Measurements from ENCODE around the gene CYGB.

DNA sequence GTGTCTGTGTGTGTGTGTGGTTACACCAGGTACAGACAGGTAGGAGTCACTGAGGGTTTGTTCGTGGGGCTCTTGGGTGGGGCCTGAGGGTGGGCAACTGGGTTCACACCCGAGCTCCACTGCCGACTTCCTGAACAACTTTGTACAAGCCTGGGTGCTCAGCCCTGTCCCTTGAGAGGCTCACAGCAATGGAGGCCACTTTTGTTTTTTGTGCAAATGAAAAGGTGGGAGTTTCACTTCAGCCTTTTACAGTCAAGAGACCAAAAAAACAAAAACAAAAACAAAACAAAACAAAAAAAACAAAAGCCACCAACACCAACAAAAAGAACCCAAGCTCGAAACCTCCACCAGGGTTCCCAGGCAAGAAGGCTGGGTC, 38.6 kb downstream of the CYGB start:
- TF ChIP-seq, protein P1, sequence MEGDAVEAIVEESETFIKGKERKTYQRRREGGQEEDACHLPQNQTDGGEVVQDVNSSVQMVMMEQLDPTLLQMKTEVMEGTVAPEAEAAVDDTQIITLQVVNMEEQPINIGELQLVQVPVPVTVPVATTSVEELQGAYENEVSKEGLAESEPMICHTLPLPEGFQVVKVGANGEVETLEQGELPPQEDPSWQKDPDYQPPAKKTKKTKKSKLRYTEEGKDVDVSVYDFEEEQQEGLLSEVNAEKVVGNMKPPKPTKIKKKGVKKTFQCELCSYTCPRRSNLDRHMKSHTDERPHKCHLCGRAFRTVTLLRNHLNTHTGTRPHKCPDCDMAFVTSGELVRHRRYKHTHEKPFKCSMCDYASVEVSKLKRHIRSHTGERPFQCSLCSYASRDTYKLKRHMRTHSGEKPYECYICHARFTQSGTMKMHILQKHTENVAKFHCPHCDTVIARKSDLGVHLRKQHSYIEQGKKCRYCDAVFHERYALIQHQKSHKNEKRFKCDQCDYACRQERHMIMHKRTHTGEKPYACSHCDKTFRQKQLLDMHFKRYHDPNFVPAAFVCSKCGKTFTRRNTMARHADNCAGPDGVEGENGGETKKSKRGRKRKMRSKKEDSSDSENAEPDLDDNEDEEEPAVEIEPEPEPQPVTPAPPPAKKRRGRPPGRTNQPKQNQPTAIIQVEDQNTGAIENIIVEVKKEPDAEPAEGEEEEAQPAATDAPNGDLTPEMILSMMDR (conservative IDR thresholded peaks at IDR 0.05; ENCODE audit: low read depth, low read length): no peak
- no peak for TF ChIP-seq EZH2 (IDR thresholded peaks at IDR 0.05; ENCODE audit: borderline replicate concordance, low read depth, low read length, poor library complexity, severe bottlenecking)

Measured in A673 (cell line).